ENCODE data around the gene CNNM3.

Gene CNNM3

DNA sequence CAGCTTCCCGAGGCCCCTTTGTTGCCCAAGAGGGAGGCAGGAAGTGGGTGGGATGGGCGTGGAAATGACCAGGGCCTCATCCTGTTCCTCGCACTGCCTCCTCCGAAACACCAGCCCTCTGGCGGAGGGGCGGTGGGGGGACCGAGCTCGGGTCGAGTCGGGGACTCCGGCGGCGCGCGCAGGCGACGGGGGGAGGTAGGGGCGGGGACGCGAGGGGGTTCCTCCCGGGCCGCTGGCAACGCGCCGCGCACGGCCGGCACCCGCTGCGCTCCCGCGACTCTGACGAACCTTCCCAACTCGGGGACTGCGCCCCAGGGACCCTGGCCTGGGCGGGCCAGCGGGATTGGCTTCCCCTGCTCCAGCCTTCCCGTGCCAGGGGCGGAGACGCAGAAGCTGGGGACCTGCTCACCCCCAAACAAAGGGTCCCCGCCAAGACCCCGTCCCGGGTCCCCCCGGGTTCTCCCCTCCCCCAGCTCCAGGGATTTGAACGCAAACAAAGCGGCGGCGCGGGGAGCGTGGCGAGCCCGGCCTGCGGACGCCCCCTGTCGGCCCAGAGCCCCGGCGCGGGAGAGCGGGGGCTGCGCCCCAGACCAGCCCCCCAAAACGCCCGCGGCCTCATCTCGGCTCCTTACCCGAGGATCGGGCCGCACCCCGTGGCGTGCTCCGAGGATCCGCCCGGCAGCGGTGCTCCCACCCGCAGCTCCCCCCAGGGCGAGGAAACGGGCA lies 52.6 kb downstream of the CNNM3 start (continued):
- no peak for TF ChIP-seq ZNF292 (tag by site-specific recombination; IDR thresholded peaks at IDR 0.05; ENCODE audit: borderline replicate concordance, low read depth)
- TF ChIP-seq, protein P1, sequence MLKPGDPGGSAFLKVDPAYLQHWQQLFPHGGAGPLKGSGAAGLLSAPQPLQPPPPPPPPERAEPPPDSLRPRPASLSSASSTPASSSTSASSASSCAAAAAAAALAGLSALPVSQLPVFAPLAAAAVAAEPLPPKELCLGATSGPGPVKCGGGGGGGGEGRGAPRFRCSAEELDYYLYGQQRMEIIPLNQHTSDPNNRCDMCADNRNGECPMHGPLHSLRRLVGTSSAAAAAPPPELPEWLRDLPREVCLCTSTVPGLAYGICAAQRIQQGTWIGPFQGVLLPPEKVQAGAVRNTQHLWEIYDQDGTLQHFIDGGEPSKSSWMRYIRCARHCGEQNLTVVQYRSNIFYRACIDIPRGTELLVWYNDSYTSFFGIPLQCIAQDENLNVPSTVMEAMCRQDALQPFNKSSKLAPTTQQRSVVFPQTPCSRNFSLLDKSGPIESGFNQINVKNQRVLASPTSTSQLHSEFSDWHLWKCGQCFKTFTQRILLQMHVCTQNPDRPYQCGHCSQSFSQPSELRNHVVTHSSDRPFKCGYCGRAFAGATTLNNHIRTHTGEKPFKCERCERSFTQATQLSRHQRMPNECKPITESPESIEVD (tag by site-specific recombination; IDR thresholded peaks at IDR 0.05) = no peak
- no peak for TF ChIP-seq ZNF792 (tag by site-specific recombination; IDR thresholded peaks at IDR 0.05)
- TF ChIP-seq, protein P2, sequence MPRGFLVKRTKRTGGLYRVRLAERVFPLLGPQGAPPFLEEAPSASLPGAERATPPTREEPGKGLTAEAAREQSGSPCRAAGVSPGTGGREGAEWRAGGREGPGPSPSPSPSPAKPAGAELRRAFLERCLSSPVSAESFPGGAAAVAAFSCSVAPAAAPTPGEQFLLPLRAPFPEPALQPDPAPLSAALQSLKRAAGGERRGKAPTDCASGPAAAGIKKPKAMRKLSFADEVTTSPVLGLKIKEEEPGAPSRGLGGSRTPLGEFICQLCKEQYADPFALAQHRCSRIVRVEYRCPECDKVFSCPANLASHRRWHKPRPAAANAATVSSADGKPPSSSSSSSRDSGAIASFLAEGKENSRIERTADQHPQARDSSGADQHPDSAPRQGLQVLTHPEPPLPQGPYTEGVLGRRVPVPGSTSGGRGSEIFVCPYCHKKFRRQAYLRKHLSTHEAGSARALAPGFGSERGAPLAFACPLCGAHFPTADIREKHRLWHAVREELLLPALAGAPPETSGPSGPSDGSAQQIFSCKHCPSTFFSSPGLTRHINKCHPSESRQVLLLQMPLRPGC (tag by site-specific recombination; IDR thresholded peaks at IDR 0.05) = no peak
- TF ChIP-seq ZNF214 (tag by site-specific recombination; IDR thresholded peaks at IDR 0.05; ENCODE audit: borderline replicate concordance) = no peak
- TF ChIP-seq KLF10 (tag by site-specific recombination; IDR thresholded peaks at IDR 0.05) = peak; percentile 42; the same call in 1 of the 2 replicates
- TF ChIP-seq SP3 (tag by site-specific recombination; IDR thresholded peaks at IDR 0.05) = peak; percentile 67
- TF ChIP-seq, protein P3, sequence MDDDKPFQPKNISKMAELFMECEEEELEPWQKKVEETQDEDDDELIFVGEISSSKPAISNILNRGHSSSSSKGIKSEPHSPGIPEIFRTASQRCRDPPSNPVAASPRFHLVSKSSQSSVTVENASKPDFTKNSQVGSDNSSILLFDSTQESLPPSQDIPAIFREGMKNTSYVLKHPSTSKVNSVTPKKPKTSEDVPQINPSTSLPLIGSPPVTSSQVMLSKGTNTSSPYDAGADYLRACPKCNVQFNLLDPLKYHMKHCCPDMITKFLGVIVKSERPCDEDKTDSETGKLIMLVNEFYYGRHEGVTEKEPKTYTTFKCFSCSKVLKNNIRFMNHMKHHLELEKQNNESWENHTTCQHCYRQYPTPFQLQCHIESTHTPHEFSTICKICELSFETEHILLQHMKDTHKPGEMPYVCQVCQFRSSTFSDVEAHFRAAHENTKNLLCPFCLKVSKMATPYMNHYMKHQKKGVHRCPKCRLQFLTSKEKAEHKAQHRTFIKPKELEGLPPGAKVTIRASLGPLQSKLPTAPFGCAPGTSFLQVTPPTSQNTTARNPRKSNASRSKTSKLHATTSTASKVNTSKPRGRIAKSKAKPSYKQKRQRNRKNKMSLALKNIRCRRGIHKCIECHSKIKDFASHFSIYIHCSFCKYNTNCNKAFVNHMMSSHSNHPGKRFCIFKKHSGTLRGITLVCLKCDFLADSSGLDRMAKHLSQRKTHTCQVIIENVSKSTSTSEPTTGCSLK (tag by site-specific recombination; IDR thresholded peaks at IDR 0.05) = no peak
- no peak for TF ChIP-seq WT1 (tag by site-specific recombination; IDR thresholded peaks at IDR 0.05)
- TF ChIP-seq, protein P4, sequence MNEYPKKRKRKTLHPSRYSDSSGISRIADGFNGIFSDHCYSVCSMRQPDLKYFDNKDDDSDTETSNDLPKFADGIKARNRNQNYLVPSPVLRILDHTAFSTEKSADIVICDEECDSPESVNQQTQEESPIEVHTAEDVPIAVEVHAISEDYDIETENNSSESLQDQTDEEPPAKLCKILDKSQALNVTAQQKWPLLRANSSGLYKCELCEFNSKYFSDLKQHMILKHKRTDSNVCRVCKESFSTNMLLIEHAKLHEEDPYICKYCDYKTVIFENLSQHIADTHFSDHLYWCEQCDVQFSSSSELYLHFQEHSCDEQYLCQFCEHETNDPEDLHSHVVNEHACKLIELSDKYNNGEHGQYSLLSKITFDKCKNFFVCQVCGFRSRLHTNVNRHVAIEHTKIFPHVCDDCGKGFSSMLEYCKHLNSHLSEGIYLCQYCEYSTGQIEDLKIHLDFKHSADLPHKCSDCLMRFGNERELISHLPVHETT (tag by site-specific recombination; IDR thresholded peaks at IDR 0.05) = no peak
- no peak for TF ChIP-seq ZNF629 (tag by site-specific recombination; IDR thresholded peaks at IDR 0.05)
- TF ChIP-seq ZNF561 (tag by site-specific recombination; IDR thresholded peaks at IDR 0.05; ENCODE audit: borderline replicate concordance) = no peak
- TF ChIP-seq TCF7L2 (IDR thresholded peaks at IDR 0.05; ENCODE audit: borderline replicate concordance, low read depth, low read length) = no peak
- TF ChIP-seq ZNF701 (tag by site-specific recombination; IDR thresholded peaks at IDR 0.05) = no peak
- TF ChIP-seq ZNF785 (tag by site-specific recombination; IDR thresholded peaks at IDR 0.05) = no peak
- TF ChIP-seq, protein P5, sequence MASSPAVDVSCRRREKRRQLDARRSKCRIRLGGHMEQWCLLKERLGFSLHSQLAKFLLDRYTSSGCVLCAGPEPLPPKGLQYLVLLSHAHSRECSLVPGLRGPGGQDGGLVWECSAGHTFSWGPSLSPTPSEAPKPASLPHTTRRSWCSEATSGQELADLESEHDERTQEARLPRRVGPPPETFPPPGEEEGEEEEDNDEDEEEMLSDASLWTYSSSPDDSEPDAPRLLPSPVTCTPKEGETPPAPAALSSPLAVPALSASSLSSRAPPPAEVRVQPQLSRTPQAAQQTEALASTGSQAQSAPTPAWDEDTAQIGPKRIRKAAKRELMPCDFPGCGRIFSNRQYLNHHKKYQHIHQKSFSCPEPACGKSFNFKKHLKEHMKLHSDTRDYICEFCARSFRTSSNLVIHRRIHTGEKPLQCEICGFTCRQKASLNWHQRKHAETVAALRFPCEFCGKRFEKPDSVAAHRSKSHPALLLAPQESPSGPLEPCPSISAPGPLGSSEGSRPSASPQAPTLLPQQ (tag by site-specific recombination; IDR thresholded peaks at IDR 0.05) = no peak
- TF ChIP-seq ZNF366 (tag by site-specific recombination; conservative IDR thresholded peaks at IDR 0.05) = no peak
- TF ChIP-seq ZNF157 (tag by site-specific recombination; IDR thresholded peaks at IDR 0.05) = no peak
- TF ChIP-seq ZNF416 (tag by site-specific recombination; IDR thresholded peaks at IDR 0.05) = no peak
- no peak for TF ChIP-seq ZNF791 (tag by site-specific recombination; IDR thresholded peaks at IDR 0.05)
- TF ChIP-seq, protein P6, sequence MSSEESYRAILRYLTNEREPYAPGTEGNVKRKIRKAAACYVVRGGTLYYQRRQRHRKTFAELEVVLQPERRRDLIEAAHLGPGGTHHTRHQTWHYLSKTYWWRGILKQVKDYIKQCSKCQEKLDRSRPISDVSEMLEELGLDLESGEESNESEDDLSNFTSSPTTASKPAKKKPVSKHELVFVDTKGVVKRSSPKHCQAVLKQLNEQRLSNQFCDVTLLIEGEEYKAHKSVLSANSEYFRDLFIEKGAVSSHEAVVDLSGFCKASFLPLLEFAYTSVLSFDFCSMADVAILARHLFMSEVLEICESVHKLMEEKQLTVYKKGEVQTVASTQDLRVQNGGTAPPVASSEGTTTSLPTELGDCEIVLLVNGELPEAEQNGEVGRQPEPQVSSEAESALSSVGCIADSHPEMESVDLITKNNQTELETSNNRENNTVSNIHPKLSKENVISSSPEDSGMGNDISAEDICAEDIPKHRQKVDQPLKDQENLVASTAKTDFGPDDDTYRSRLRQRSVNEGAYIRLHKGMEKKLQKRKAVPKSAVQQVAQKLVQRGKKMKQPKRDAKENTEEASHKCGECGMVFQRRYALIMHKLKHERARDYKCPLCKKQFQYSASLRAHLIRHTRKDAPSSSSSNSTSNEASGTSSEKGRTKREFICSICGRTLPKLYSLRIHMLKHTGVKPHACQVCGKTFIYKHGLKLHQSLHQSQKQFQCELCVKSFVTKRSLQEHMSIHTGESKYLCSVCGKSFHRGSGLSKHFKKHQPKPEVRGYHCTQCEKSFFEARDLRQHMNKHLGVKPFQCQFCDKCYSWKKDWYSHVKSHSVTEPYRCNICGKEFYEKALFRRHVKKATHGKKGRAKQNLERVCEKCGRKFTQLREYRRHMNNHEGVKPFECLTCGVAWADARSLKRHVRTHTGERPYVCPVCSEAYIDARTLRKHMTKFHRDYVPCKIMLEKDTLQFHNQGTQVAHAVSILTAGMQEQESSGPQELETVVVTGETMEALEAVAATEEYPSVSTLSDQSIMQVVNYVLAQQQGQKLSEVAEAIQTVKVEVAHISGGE (tag by site-specific recombination; conservative IDR thresholded peaks at IDR 0.05; ENCODE audit: low read depth) = peak; percentile 74
- TF ChIP-seq ZNF623 (tag by site-specific recombination; IDR thresholded peaks at IDR 0.05) = no peak
- TF ChIP-seq ZNF341 (tag by site-specific recombination; IDR thresholded peaks at IDR 0.05; ENCODE audit: low read depth) = no peak; the same call in 1 of the 2 replicates
- TF ChIP-seq, protein P7, sequence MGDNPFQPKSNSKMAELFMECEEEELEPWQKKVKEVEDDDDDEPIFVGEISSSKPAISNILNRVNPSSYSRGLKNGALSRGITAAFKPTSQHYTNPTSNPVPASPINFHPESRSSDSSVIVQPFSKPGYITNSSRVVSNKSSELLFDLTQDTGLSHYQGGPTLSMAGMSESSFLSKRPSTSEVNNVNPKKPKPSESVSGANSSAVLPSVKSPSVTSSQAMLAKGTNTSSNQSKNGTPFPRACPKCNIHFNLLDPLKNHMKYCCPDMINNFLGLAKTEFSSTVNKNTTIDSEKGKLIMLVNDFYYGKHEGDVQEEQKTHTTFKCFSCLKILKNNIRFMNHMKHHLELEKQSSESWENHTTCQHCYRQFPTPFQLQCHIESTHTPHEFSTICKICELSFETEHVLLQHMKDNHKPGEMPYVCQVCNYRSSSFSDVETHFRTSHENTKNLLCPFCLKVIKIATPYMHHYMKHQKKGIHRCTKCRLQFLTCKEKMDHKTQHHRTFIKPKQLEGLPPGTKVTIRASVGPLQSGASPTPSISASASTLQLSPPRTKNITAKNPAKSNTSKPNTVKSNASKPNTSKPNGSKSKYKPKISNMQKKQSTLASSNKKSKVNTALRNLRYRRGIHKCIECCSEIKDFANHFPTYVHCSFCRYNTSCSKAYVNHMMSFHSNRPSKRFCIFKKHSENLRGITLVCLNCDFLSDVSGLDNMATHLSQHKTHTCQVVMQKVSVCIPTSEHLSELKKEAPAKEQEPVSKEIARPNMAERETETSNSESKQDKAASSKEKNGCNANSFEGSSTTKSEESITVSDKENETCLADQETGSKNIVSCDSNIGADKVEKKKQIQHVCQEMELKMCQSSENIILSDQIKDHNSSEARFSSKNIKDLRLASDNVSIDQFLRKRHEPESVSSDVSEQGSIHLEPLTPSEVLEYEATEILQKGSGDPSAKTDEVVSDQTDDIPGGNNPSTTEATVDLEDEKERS (tag by site-specific recombination; IDR thresholded peaks at IDR 0.05) = no peak
- TF ChIP-seq ZNF10 (tag by site-specific recombination; IDR thresholded peaks at IDR 0.05) = no peak
